WTC11 (cell line): ENCODE measurements around the gene BCO2. TPM values are rescaled to one million over a fixed set of nuclear protein-coding genes. Genes with fewer than 3 reads are reported as not detected.

Experiments used
- ATAC-seq: fragments of 200-7000 bp; cut with Tn5 transposase; 2 replicates; pipeline ENCODE4 v1.10.0; 2021; ENCODE audit warnings: mild to moderate bottlenecking, moderate library complexity
- CTCF ChIA-PET: fragments of 300-600 bp; sonication (Branson Sonifier 250); formaldehyde crosslinking; loops from one replicate; lab custom pipeline; 2021; ENCODE audit warnings: antibody characterized with exemption; lab: Charles Lee
- POLR2A ChIA-PET: fragments of 350-600 bp; sonication (Branson Sonifier 250); formaldehyde crosslinking; loops from one replicate; lab custom pipeline; 2021; ENCODE audit warnings: antibody characterized with exemption; lab: Charles Lee
- DNase-seq: peaks from one replicate; pipeline ENCODE4 v3.0.0; 2021; ENCODE audit warnings: low spot score
- H3K27ac Mint-ChIP-seq: 2 replicates; pipeline ENCODE4 v1.8.0; 2021; ENCODE audit warnings: mixed read lengths
- H3K27me3 Mint-ChIP-seq: 2 replicates; pipeline ENCODE4 v1.8.0; 2021; ENCODE audit warnings: low read depth, mild to moderate bottlenecking, moderate library complexity, mixed read lengths
- H3K36me3 Mint-ChIP-seq: 2 replicates; pipeline ENCODE4 v1.8.0; 2021; ENCODE audit warnings: mixed read lengths
- H3K4me1 Mint-ChIP-seq: 2 replicates; pipeline ENCODE4 v1.8.0; 2022; ENCODE audit warnings: mixed read lengths
- H3K4me3 Mint-ChIP-seq: 2 replicates; pipeline ENCODE4 v1.8.0; 2021; ENCODE audit warnings: mild to moderate bottlenecking, moderate library complexity, mixed read lengths
- H3K9me3 Mint-ChIP-seq: 2 replicates; pipeline ENCODE4 v1.8.0; 2021; ENCODE audit warnings: mixed read lengths
- ATF1 ChIP-seq: sonication (generic); formaldehyde crosslinking; IDR thresholded peaks from 2 replicates; pipeline ENCODE4 v1.8.1; 2023; ENCODE audit warnings: mild to moderate bottlenecking, moderate library complexity, missing genetic modification reagents
- CREB1 ChIP-seq: sonication (generic); formaldehyde crosslinking; IDR thresholded peaks from 2 replicates; pipeline ENCODE4 v1.8.0; 2023; ENCODE audit warnings: mild to moderate bottlenecking, missing genetic modification reagents
- CREM ChIP-seq: sonication (generic); formaldehyde crosslinking; IDR thresholded peaks from 2 replicates; pipeline ENCODE4 v1.8.1; 2022; ENCODE audit warnings: mild to moderate bottlenecking, missing genetic modification reagents, moderate library complexity
- EMX1 ChIP-seq: fragments of 250-450 bp; sonication (Bioruptor Pico); IDR thresholded peaks from 2 replicates; pipeline ENCODE4 v1.8.0; 2021; ENCODE audit warnings: mild to moderate bottlenecking
- GTF2I ChIP-seq: fragments of 250-450 bp; sonication (Bioruptor Pico); conservative IDR thresholded peaks from 2 replicates; pipeline ENCODE4 v1.4.0; 2021; ENCODE audit warnings: mild to moderate bottlenecking
- HMGA2 ChIP-seq: fragments of 250-450 bp; sonication (Bioruptor Pico); IDR thresholded peaks from 2 replicates; pipeline ENCODE4 v1.4.0; 2021; ENCODE audit warnings: mild to moderate bottlenecking, moderate library complexity
- IRF2 ChIP-seq: sonication (generic); formaldehyde crosslinking; IDR thresholded peaks from 2 replicates; pipeline ENCODE4 v1.8.0; 2022; ENCODE audit warnings: low read depth, missing genetic modification reagents, borderline replicate concordance
- JUN ChIP-seq: sonication (generic); formaldehyde crosslinking; IDR thresholded peaks from 2 replicates; pipeline ENCODE4 v1.8.0; 2023; ENCODE audit warnings: mild to moderate bottlenecking, missing genetic modification reagents
- KAT7 ChIP-seq: sonication (generic); formaldehyde crosslinking; IDR thresholded peaks from 2 replicates; pipeline ENCODE4 v1.8.1; 2023; ENCODE audit warnings: missing genetic modification reagents, mild to moderate bottlenecking, borderline replicate concordance
- MXD4 ChIP-seq: fragments of 250-450 bp; sonication (Bioruptor Pico); IDR thresholded peaks from 2 replicates; pipeline ENCODE4 v1.8.0; 2021; ENCODE audit warnings: mild to moderate bottlenecking, moderate library complexity, borderline replicate concordance
- MYBL2 ChIP-seq: sonication (generic); formaldehyde crosslinking; IDR thresholded peaks from 2 replicates; pipeline ENCODE4 v1.8.1; 2023; ENCODE audit warnings: mild to moderate bottlenecking, moderate library complexity, missing genetic modification reagents
- NFYB ChIP-seq: sonication (generic); formaldehyde crosslinking; conservative IDR thresholded peaks from 2 replicates; pipeline ENCODE4 v1.8.0; 2022; ENCODE audit warnings: low read depth, missing genetic modification reagents
- OVOL2 ChIP-seq: fragments of 250-450 bp; sonication (Bioruptor Pico); IDR thresholded peaks from 2 replicates; pipeline ENCODE4 v1.9.0; 2021; ENCODE audit warnings: mild to moderate bottlenecking, borderline replicate concordance
- PRRX2 ChIP-seq: fragments of 250-450 bp; sonication (Bioruptor Pico); IDR thresholded peaks from 2 replicates; pipeline ENCODE4 v1.8.0; 2021; ENCODE audit warnings: mild to moderate bottlenecking
- RORB ChIP-seq: fragments of 250-450 bp; sonication (Bioruptor Pico); IDR thresholded peaks from 2 replicates; pipeline ENCODE4 v1.9.0; 2021; ENCODE audit warnings: mild to moderate bottlenecking
- SMAD4 ChIP-seq: sonication (generic); formaldehyde crosslinking; IDR thresholded peaks from 2 replicates; pipeline ENCODE4 v1.8.0; 2022; ENCODE audit warnings: mild to moderate bottlenecking, missing genetic modification reagents
- TEAD4 ChIP-seq: sonication (generic); formaldehyde crosslinking; IDR thresholded peaks from 2 replicates; pipeline ENCODE4 v1.8.0; 2022; ENCODE audit warnings: mild to moderate bottlenecking, missing genetic modification reagents
- ZNF232 ChIP-seq: sonication (generic); formaldehyde crosslinking; IDR thresholded peaks from 2 replicates; pipeline ENCODE4 v1.8.0; 2022; ENCODE audit warnings: mild to moderate bottlenecking, missing genetic modification reagents
- ZNF263 ChIP-seq: sonication (generic); formaldehyde crosslinking; IDR thresholded peaks from 2 replicates; pipeline ENCODE4 v1.8.1; 2022; ENCODE audit warnings: low read depth, mild to moderate bottlenecking, moderate library complexity, missing genetic modification reagents
- ZNF671 ChIP-seq: fragments of 250-450 bp; sonication (Bioruptor Pico); IDR thresholded peaks from 2 replicates; pipeline ENCODE4 v1.8.0; 2021; ENCODE audit warnings: mild to moderate bottlenecking
- total RNA-seq: library from RNA; stranded (reverse); gene quantifications from 3 replicates; pipeline ENCODE4 v1.2.3, GENCODE V29; 2021
- TF ChIP-seq, protein P1 (sequence below): fragments of 200-600 bp; IDR thresholded peaks from 2 replicates; pipeline ENCODE4 v1.8.0; 2022; ENCODE audit warnings: antibody characterized with exemption
- TF ChIP-seq, protein P2 (sequence below): sonication (generic); formaldehyde crosslinking; IDR thresholded peaks from 2 replicates; pipeline ENCODE4 v1.8.0; 2022; ENCODE audit warnings: missing genetic modification reagents
- TF ChIP-seq, protein P3 (sequence below): sonication (generic); formaldehyde crosslinking; IDR thresholded peaks from 2 replicates; pipeline ENCODE4 v1.8.1; 2022; ENCODE audit warnings: low read depth, mild to moderate bottlenecking, moderate library complexity, missing genetic modification reagents, borderline replicate concordance
- TF ChIP-seq, protein P4 (sequence below): sonication (generic); formaldehyde crosslinking; IDR thresholded peaks from 2 replicates; pipeline ENCODE4 v1.8.0; 2023; ENCODE audit warnings: mild to moderate bottlenecking, missing genetic modification reagents
- TF ChIP-seq, protein P5 (sequence below): sonication (generic); formaldehyde crosslinking; IDR thresholded peaks from 2 replicates; pipeline ENCODE4 v1.8.0; 2022; ENCODE audit warnings: mild to moderate bottlenecking, missing genetic modification reagents

Gene BCO2
- total RNA-seq, 1 experiment from 2014 or later, result 1.0 TPM

DNA sequence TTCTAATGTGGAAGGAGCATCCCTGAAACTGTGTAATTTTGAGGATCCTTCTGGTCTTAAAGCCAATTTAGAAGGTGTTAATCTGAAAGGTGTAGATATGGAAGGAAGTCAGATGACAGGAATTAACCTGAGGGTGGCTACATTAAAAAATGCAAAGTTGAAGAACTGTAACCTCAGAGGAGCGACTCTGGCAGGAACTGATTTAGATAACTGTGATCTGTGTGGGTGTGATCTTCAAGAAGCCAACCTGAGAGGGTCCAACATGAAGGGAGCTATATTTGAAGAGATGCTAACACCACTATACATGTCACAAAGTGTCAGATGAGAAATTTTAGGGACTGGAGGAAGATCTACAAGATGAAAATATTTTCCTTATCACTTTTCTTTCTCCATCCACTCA is 7.6 kb downstream of the BCO2 start (continued):
- TF ChIP-seq, protein P1, sequence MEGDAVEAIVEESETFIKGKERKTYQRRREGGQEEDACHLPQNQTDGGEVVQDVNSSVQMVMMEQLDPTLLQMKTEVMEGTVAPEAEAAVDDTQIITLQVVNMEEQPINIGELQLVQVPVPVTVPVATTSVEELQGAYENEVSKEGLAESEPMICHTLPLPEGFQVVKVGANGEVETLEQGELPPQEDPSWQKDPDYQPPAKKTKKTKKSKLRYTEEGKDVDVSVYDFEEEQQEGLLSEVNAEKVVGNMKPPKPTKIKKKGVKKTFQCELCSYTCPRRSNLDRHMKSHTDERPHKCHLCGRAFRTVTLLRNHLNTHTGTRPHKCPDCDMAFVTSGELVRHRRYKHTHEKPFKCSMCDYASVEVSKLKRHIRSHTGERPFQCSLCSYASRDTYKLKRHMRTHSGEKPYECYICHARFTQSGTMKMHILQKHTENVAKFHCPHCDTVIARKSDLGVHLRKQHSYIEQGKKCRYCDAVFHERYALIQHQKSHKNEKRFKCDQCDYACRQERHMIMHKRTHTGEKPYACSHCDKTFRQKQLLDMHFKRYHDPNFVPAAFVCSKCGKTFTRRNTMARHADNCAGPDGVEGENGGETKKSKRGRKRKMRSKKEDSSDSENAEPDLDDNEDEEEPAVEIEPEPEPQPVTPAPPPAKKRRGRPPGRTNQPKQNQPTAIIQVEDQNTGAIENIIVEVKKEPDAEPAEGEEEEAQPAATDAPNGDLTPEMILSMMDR, result no peak
- no peak for TF ChIP-seq HMGA2 (CRISPR knock-in tag)
- TF ChIP-seq, all 79 proteins: peak for 0

DNA sequence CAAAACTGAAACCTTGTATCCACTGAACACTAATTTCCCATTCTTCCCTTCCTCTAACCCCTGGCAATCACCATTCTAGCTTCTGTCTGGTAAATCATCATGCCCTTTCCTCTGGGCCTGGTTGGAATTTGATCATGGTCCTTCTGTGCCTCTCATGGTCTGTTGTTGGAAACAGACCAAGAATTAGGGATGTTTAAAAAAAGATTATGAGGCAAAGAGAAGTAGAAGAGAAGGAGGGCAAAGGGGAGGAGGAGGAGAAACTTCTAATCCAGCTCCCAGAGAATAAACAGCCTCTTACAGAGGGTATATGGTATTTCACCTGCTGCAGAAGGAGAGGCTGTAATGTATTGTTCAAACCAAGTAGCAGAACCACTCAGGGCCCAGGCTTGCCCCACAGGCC is 10.6 kb downstream of the BCO2 start:
- POLR2A ChIA-PET, result no interaction called here
- Mint-ChIP-seq H3K9me3 (peaks cover 5% of the 10 kb centered on the region), H3K36me3 (no peaks in the 10 kb centered on the region; the same call in 1 of the 2 replicates), H3K4me1 (peaks cover 3% of the 10 kb centered on the region), H3K27me3 (no peaks in the 10 kb centered on the region; the same call in 1 of the 2 replicates), H3K27ac (no peak overlapping the region), H3K4me3 (no peak overlapping the region)
- no peak for DNase-seq
- TF ChIP-seq TEAD4 (CRISPR knock-in tag) (no peak), MYBL2 (no peak), KAT7 (CRISPR knock-in tag) (no peak), ATF1 (CRISPR knock-in tag) (no peak), ZNF232 (CRISPR knock-in tag) (no peak), IRF2 (CRISPR knock-in tag) (no peak), JUN (CRISPR knock-in tag) (no peak), NFYB (CRISPR knock-in tag) (no peak)
- TF ChIP-seq, protein P2, sequence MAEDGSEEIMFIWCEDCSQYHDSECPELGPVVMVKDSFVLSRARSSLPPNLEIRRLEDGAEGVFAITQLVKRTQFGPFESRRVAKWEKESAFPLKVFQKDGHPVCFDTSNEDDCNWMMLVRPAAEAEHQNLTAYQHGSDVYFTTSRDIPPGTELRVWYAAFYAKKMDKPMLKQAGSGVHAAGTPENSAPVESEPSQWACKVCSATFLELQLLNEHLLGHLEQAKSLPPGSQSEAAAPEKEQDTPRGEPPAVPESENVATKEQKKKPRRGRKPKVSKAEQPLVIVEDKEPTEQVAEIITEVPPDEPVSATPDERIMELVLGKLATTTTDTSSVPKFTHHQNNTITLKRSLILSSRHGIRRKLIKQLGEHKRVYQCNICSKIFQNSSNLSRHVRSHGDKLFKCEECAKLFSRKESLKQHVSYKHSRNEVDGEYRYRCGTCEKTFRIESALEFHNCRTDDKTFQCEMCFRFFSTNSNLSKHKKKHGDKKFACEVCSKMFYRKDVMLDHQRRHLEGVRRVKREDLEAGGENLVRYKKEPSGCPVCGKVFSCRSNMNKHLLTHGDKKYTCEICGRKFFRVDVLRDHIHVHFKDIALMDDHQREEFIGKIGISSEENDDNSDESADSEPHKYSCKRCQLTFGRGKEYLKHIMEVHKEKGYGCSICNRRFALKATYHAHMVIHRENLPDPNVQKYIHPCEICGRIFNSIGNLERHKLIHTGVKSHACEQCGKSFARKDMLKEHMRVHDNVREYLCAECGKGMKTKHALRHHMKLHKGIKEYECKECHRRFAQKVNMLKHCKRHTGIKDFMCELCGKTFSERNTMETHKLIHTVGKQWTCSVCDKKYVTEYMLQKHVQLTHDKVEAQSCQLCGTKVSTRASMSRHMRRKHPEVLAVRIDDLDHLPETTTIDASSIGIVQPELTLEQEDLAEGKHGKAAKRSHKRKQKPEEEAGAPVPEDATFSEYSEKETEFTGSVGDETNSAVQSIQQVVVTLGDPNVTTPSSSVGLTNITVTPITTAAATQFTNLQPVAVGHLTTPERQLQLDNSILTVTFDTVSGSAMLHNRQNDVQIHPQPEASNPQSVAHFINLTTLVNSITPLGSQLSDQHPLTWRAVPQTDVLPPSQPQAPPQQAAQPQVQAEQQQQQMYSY (CRISPR knock-in tag), result no peak
- TF ChIP-seq, protein P3, sequence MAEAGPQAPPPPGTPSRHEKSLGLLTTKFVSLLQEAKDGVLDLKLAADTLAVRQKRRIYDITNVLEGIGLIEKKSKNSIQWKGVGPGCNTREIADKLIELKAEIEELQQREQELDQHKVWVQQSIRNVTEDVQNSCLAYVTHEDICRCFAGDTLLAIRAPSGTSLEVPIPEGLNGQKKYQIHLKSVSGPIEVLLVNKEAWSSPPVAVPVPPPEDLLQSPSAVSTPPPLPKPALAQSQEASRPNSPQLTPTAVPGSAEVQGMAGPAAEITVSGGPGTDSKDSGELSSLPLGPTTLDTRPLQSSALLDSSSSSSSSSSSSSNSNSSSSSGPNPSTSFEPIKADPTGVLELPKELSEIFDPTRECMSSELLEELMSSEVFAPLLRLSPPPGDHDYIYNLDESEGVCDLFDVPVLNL (CRISPR knock-in tag), result no peak
- TF ChIP-seq, all 79 proteins: peak for 0
- CTCF ChIA-PET, result no interaction called here
- no peak for ATAC-seq

DNA sequence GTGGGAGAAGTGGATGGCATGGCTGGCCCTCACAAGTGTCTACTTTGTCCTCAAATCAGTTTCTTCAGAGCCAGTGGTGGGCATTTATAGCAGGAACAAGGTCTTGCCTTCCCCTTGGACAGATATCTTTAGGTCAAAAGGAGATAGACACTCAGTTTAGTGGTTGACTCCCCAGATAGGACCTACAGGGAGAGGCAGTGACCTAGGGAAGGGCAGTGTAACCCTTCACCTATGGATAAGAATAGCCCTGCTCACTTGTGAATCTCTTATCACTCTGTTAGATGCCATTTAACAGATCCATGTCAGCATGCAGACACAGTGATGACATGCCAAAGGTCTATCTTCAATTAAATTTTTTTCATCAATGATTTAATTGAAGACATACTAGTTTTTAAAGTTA is 11.0 kb downstream of the BCO2 start:
- Mint-ChIP-seq H3K27me3 (no peaks in the 10 kb centered on the region; the same call in 1 of the 2 replicates), H3K9me3 (peaks cover 4% of the 10 kb centered on the region), H3K4me3 (no peak overlapping the region), H3K36me3 (no peaks in the 10 kb centered on the region; the same call in 1 of the 2 replicates), H3K4me1 (peaks cover 3% of the 10 kb centered on the region), H3K27ac (no peak overlapping the region)
- DNase-seq (no peak), ATAC-seq (no peak)
- CTCF ChIA-PET, result no interaction called here
- POLR2A ChIA-PET, result no interaction called here
- TF ChIP-seq JUN (CRISPR knock-in tag) (no peak), OVOL2 (CRISPR knock-in tag) (no peak), RORB (CRISPR knock-in tag) (no peak), GTF2I (no peak), TEAD4 (CRISPR knock-in tag) (no peak), ZNF671 (CRISPR knock-in tag) (no peak), MXD4 (CRISPR knock-in tag) (no peak), SMAD4 (no peak), CREB1 (CRISPR knock-in tag) (no peak), CREM (CRISPR knock-in tag) (no peak), EMX1 (CRISPR knock-in tag) (no peak), ZNF263 (CRISPR knock-in tag) (no peak), PRRX2 (CRISPR knock-in tag) (no peak)
- TF ChIP-seq, protein P4, sequence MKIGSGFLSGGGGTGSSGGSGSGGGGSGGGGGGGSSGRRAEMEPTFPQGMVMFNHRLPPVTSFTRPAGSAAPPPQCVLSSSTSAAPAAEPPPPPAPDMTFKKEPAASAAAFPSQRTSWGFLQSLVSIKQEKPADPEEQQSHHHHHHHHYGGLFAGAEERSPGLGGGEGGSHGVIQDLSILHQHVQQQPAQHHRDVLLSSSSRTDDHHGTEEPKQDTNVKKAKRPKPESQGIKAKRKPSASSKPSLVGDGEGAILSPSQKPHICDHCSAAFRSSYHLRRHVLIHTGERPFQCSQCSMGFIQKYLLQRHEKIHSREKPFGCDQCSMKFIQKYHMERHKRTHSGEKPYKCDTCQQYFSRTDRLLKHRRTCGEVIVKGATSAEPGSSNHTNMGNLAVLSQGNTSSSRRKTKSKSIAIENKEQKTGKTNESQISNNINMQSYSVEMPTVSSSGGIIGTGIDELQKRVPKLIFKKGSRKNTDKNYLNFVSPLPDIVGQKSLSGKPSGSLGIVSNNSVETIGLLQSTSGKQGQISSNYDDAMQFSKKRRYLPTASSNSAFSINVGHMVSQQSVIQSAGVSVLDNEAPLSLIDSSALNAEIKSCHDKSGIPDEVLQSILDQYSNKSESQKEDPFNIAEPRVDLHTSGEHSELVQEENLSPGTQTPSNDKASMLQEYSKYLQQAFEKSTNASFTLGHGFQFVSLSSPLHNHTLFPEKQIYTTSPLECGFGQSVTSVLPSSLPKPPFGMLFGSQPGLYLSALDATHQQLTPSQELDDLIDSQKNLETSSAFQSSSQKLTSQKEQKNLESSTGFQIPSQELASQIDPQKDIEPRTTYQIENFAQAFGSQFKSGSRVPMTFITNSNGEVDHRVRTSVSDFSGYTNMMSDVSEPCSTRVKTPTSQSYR (CRISPR knock-in tag), result no peak
- TF ChIP-seq, protein P5, sequence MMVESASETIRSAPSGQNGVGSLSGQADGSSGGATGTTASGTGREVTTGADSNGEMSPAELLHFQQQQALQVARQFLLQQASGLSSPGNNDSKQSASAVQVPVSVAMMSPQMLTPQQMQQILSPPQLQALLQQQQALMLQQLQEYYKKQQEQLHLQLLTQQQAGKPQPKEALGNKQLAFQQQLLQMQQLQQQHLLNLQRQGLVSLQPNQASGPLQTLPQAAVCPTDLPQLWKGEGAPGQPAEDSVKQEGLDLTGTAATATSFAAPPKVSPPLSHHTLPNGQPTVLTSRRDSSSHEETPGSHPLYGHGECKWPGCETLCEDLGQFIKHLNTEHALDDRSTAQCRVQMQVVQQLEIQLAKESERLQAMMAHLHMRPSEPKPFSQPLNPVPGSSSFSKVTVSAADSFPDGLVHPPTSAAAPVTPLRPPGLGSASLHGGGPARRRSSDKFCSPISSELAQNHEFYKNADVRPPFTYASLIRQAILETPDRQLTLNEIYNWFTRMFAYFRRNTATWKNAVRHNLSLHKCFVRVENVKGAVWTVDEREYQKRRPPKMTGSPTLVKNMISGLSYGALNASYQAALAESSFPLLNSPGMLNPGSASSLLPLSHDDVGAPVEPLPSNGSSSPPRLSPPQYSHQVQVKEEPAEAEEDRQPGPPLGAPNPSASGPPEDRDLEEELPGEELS, result no peak
